Activated naive CD8-positive, alpha-beta T cell treated with anti-CD3 and anti-CD28 coated beads, Interleukin-2, amount 50 U/mL, for 24 hours (primary cell): ENCODE measurements around the gene GPR61.
A peak's percentile ranks its signal among the peaks of the same experiment; 100 is the strongest.

ENCODE experiments used
- ATAC-seq: fragments of 150-1000 bp; cut with Tn5 transposase; one replicate; pipeline ENCODE4 v1.10.0; 2021
- DNase-seq: peaks from one replicate; pipeline ENCODE4 v3.0.0; 2021
- H3K27ac Mint-ChIP-seq: one replicate; pipeline ENCODE4 v1.8.0; 2021; ENCODE audit warnings: mild to moderate bottlenecking, mixed read lengths
- H3K27me3 Mint-ChIP-seq: one replicate; pipeline ENCODE4 v1.8.0; 2021; ENCODE audit warnings: mixed read lengths
- H3K36me3 Mint-ChIP-seq: one replicate; pipeline ENCODE4 v1.8.0; 2021; ENCODE audit warnings: low read depth, mixed read lengths
- H3K4me1 Mint-ChIP-seq: one replicate; pipeline ENCODE4 v1.8.0; 2021; ENCODE audit warnings: mixed read lengths
- H3K4me3 Mint-ChIP-seq: one replicate; pipeline ENCODE4 v1.8.0; 2021; ENCODE audit warnings: mild to moderate bottlenecking, moderate library complexity, mixed read lengths
- H3K9me3 Mint-ChIP-seq: one replicate; pipeline ENCODE4 v1.8.0; 2021; ENCODE audit warnings: mixed read lengths

GPR61 gene

GRCh38 chr1:109565241-109565640, 25.6 kb downstream of the GPR61 start:
- Mint-ChIP-seq H3K27me3 (no peaks in the 10 kb centered on the region), H3K27ac (no peak overlapping the region), H3K9me3 (no peaks in the 10 kb centered on the region), H3K4me3 (no peak overlapping the region), H3K4me1 (peaks cover 52% of the 10 kb centered on the region), H3K36me3 (no peaks in the 10 kb centered on the region)
- no peak for DNase-seq
- ATAC-seq = no peak

- Mint-ChIP-seq H3K27ac (no peak overlapping the region), H3K9me3 (no peaks in the 10 kb centered on the region), H3K4me3 (no peak overlapping the region), H3K27me3 (no peaks in the 10 kb centered on the region), H3K36me3 (no peaks in the 10 kb centered on the region), H3K4me1 (peaks cover 44% of the 10 kb centered on the region)
- ATAC-seq = no peak
- DNase-seq = no peak
Observed at GRCh38 chr1:109566982-109567381, 27.3 kb downstream of the GPR61 start.

GRCh38 chr1:109567877-109568672, 28.4 kb downstream of the GPR61 start:
- no peak overlapping the region for H3K27ac Mint-ChIP-seq
- peaks cover 46% of the 10 kb centered on the region for H3K4me1 Mint-ChIP-seq
- H3K4me3 Mint-ChIP-seq = no peak overlapping the region
- H3K36me3 Mint-ChIP-seq = peaks cover 3% of the 10 kb centered on the region
- no peaks in the 10 kb centered on the region for H3K9me3 Mint-ChIP-seq
- no peak for ATAC-seq
- DNase-seq = no peak
- no peaks in the 10 kb centered on the region for H3K27me3 Mint-ChIP-seq

- no peaks in the 10 kb centered on the region for H3K9me3 Mint-ChIP-seq
- no peak overlapping the region for H3K4me3 Mint-ChIP-seq
- no peak for DNase-seq
- H3K36me3 Mint-ChIP-seq = peaks cover 3% of the 10 kb centered on the region
- no peaks in the 10 kb centered on the region for H3K27me3 Mint-ChIP-seq
- H3K4me1 Mint-ChIP-seq = peaks cover 44% of the 10 kb centered on the region
- H3K27ac Mint-ChIP-seq = no peak overlapping the region
- no peak for ATAC-seq
Observed at GRCh38 chr1:109569323-109569722, 29.7 kb downstream of the GPR61 start.

- H3K9me3 Mint-ChIP-seq = no peaks in the 10 kb centered on the region
- peaks cover 3% of the 10 kb centered on the region for H3K36me3 Mint-ChIP-seq
- no peak overlapping the region for H3K4me3 Mint-ChIP-seq
- H3K27ac Mint-ChIP-seq = no peak overlapping the region
- no peak for ATAC-seq
- H3K27me3 Mint-ChIP-seq = no peaks in the 10 kb centered on the region
- H3K4me1 Mint-ChIP-seq = peaks cover 38% of the 10 kb centered on the region
- no peak for DNase-seq
Observed at GRCh38 chr1:109570414-109570813, 30.7 kb downstream of the GPR61 start.

- no peak for DNase-seq
- Mint-ChIP-seq H3K9me3 (no peaks in the 10 kb centered on the region), H3K27me3 (no peaks in the 10 kb centered on the region), H3K36me3 (peaks cover 7% of the 10 kb centered on the region), H3K4me1 (peaks cover 15% of the 10 kb centered on the region), H3K4me3 (no peak overlapping the region), H3K27ac (no peak overlapping the region)
- no peak for ATAC-seq
Observed at GRCh38 chr1:109573785-109574184, 34.1 kb downstream of the GPR61 start.

- ATAC-seq (no peak), DNase-seq (no peak)
- H3K9me3 Mint-ChIP-seq = no peaks in the 10 kb centered on the region
- H3K4me1 Mint-ChIP-seq = no peaks in the 10 kb centered on the region
- peak overlapping the region; percentile 41 for H3K27ac Mint-ChIP-seq
- no peaks in the 10 kb centered on the region for H3K27me3 Mint-ChIP-seq
- no peak overlapping the region for H3K4me3 Mint-ChIP-seq
- H3K36me3 Mint-ChIP-seq = peaks cover 26% of the 10 kb centered on the region
Observed at GRCh38 chr1:109578947-109579443, 39.3 kb downstream of the GPR61 start.

- Mint-ChIP-seq H3K27ac (no peak overlapping the region), H3K4me3 (no peak overlapping the region), H3K36me3 (peaks cover 28% of the 10 kb centered on the region), H3K27me3 (no peaks in the 10 kb centered on the region), H3K4me1 (no peaks in the 10 kb centered on the region), H3K9me3 (no peaks in the 10 kb centered on the region)
- DNase-seq (no peak), ATAC-seq (no peak)
Observed at GRCh38 chr1:109579491-109579890, 39.8 kb downstream of the GPR61 start.

- Mint-ChIP-seq H3K4me3 (no peak overlapping the region), H3K4me1 (no peaks in the 10 kb centered on the region), H3K27ac (no peak overlapping the region), H3K36me3 (peaks cover 37% of the 10 kb centered on the region), H3K9me3 (no peaks in the 10 kb centered on the region), H3K27me3 (no peaks in the 10 kb centered on the region)
- no peak for DNase-seq
- no peak for ATAC-seq
Observed at GRCh38 chr1:109582021-109582420, 42.3 kb downstream of the GPR61 start.

GRCh38 chr1:109584766-109585165, 45.1 kb downstream of the GPR61 start:
- DNase-seq (no peak), ATAC-seq (no peak)
- H3K36me3 Mint-ChIP-seq = peaks cover 47% of the 10 kb centered on the region
- H3K9me3 Mint-ChIP-seq = no peaks in the 10 kb centered on the region
- H3K27me3 Mint-ChIP-seq = no peaks in the 10 kb centered on the region
- H3K4me1 Mint-ChIP-seq = no peaks in the 10 kb centered on the region
- no peak overlapping the region for H3K4me3 Mint-ChIP-seq
- no peak overlapping the region for H3K27ac Mint-ChIP-seq

GRCh38 chr1:109586055-109586454, 46.4 kb downstream of the GPR61 start:
- Mint-ChIP-seq H3K36me3 (peaks cover 48% of the 10 kb centered on the region), H3K27ac (no peak overlapping the region), H3K27me3 (no peaks in the 10 kb centered on the region), H3K9me3 (no peaks in the 10 kb centered on the region), H3K4me1 (no peaks in the 10 kb centered on the region), H3K4me3 (no peak overlapping the region)
- ATAC-seq (no peak), DNase-seq (no peak)

- no peak for DNase-seq
- H3K4me1 Mint-ChIP-seq = peaks cover 3% of the 10 kb centered on the region
- peaks cover 50% of the 10 kb centered on the region for H3K36me3 Mint-ChIP-seq
- no peaks in the 10 kb centered on the region for H3K27me3 Mint-ChIP-seq
- no peak for ATAC-seq
- no peak overlapping the region for H3K4me3 Mint-ChIP-seq
- no peak overlapping the region for H3K27ac Mint-ChIP-seq
- no peaks in the 10 kb centered on the region for H3K9me3 Mint-ChIP-seq
Observed at GRCh38 chr1:109589177-109589576, 49.5 kb downstream of the GPR61 start.

- Mint-ChIP-seq H3K27ac (no peak overlapping the region), H3K9me3 (no peaks in the 10 kb centered on the region), H3K27me3 (no peaks in the 10 kb centered on the region), H3K36me3 (peaks cover 49% of the 10 kb centered on the region), H3K4me3 (no peak overlapping the region), H3K4me1 (peaks cover 3% of the 10 kb centered on the region)
- ATAC-seq = no peak
- no peak for DNase-seq
Observed at GRCh38 chr1:109589679-109590078, 50.0 kb downstream of the GPR61 start.

- H3K4me1 Mint-ChIP-seq = peaks cover 3% of the 10 kb centered on the region
- no peak overlapping the region for H3K27ac Mint-ChIP-seq
- H3K36me3 Mint-ChIP-seq = peaks cover 45% of the 10 kb centered on the region
- DNase-seq = no peak
- no peaks in the 10 kb centered on the region for H3K27me3 Mint-ChIP-seq
- no peak for ATAC-seq
- no peak overlapping the region for H3K4me3 Mint-ChIP-seq
- no peaks in the 10 kb centered on the region for H3K9me3 Mint-ChIP-seq
Observed at GRCh38 chr1:109592916-109593315, 53.2 kb downstream of the GPR61 start.

GRCh38 chr1:109595531-109595930, 55.9 kb downstream of the GPR61 start:
- Mint-ChIP-seq H3K4me1 (peaks cover 3% of the 10 kb centered on the region), H3K4me3 (no peak overlapping the region), H3K27me3 (no peaks in the 10 kb centered on the region), H3K36me3 (peaks cover 34% of the 10 kb centered on the region), H3K27ac (no peak overlapping the region), H3K9me3 (no peaks in the 10 kb centered on the region)
- no peak for DNase-seq
- ATAC-seq = no peak
